Osteoblast (primary cell): ENCODE measurements around the gene LOXHD1. TPM values are rescaled to one million over a fixed set of nuclear protein-coding genes. Genes with fewer than 3 reads are reported as not detected.

Source experiments
- DNase-seq: peaks from one replicate; pipeline ENCODE4 v3.0.0; 2011; ENCODE audit warnings: low spot score, mixed read lengths; ENCODE audit not compliant: insufficient read length; ENCODE audit errors: missing footprints
- H2AFZ ChIP-seq: 2 replicates; pipeline ENCODE4 v1.6.0; 2011; ENCODE audit warnings: mild to moderate bottlenecking, low read length
- H3K27ac ChIP-seq: 2 replicates; pipeline ENCODE4 v1.5.1; 2011; ENCODE audit warnings: mild to moderate bottlenecking, low read depth, low read length, moderate library complexity
- H3K27me3 ChIP-seq: 2 replicates; pipeline ENCODE4 v1.6.0; 2012; ENCODE audit warnings: mild to moderate bottlenecking, control low read depth, inconsistent platforms, low read length, moderate library complexity; ENCODE audit not compliant: insufficient read depth
- H3K36me3 ChIP-seq: 2 replicates; pipeline ENCODE4 v1.5.1; 2011; ENCODE audit warnings: mild to moderate bottlenecking, low read length, control low read depth, moderate library complexity; ENCODE audit not compliant: insufficient read depth
- H3K4me1 ChIP-seq: 2 replicates; pipeline ENCODE4 v1.5.1; 2011; ENCODE audit warnings: mild to moderate bottlenecking, low read length, control low read depth, moderate library complexity; ENCODE audit not compliant: insufficient read depth
- H3K4me2 ChIP-seq: 2 replicates; pipeline ENCODE4 v1.6.0; 2011; ENCODE audit warnings: mild to moderate bottlenecking, low read length; ENCODE audit not compliant: insufficient read depth
- H3K4me3 ChIP-seq: fragments of 200-600 bp; sonication (generic); 3 replicates; pipeline ENCODE4 v1.5.1; 2012; ENCODE audit warnings: mild to moderate bottlenecking, low read length, inconsistent platforms; ENCODE audit not compliant: insufficient read depth
- H3K79me2 ChIP-seq: 2 replicates; pipeline ENCODE4 v1.6.0; 2012; ENCODE audit warnings: mild to moderate bottlenecking, low read length, control low read depth, inconsistent platforms; ENCODE audit not compliant: insufficient read depth
- H3K9me3 ChIP-seq: 2 replicates; pipeline ENCODE4 v1.5.1; 2011; ENCODE audit warnings: low read depth, low read length, control low read depth
- H4K20me1 ChIP-seq: 2 replicates; pipeline ENCODE4 v1.6.0; 2012; ENCODE audit warnings: mild to moderate bottlenecking, low read length, control low read depth; ENCODE audit not compliant: insufficient read depth
- CTCF ChIP-seq: IDR thresholded peaks from 2 replicates; pipeline ENCODE4 v1.5.1; 2011; ENCODE audit warnings: mild to moderate bottlenecking, low read depth, low read length, moderate library complexity; ENCODE audit errors: extremely low read depth
- total RNA-seq: library from RNA; depleted of rRNA; stranded (reverse); fragments of >200 nt; gene quantifications from 2 replicates; pipeline ENCODE4 v1.2.3, GENCODE V29; 2012

LOXHD1 gene
- total RNA-seq, 1 donor = not detected

GRCh38 chr18:46577546-46577945 lies 79.5 kb downstream of the LOXHD1 start:
- Histone ChIP-seq H3K36me3 (no peaks in the 10 kb centered on the region), H3K4me3 (no peak overlapping the region), H2AFZ (no peak overlapping the region), H3K27me3 (no peaks in the 10 kb centered on the region), H3K9me3 (peaks cover 2% of the 10 kb centered on the region), H3K79me2 (no peaks in the 10 kb centered on the region), H4K20me1 (no peaks in the 10 kb centered on the region), H3K4me2 (no peak overlapping the region), H3K27ac (no peak overlapping the region), H3K4me1 (no peaks in the 10 kb centered on the region)
- no peak for TF ChIP-seq CTCF
- DNase-seq = no peak

- H2AFZ ChIP-seq = no peak overlapping the region
- H3K4me2 ChIP-seq = no peak overlapping the region
- no peaks in the 10 kb centered on the region for H4K20me1 ChIP-seq
- no peaks in the 10 kb centered on the region for H3K4me1 ChIP-seq
- no peak for DNase-seq
- no peaks in the 10 kb centered on the region for H3K27me3 ChIP-seq
- no peak overlapping the region for H3K27ac ChIP-seq
- H3K36me3 ChIP-seq = no peaks in the 10 kb centered on the region
- TF ChIP-seq CTCF = no peak
- no peaks in the 10 kb centered on the region for H3K79me2 ChIP-seq
- H3K4me3 ChIP-seq = no peak overlapping the region
- H3K9me3 ChIP-seq = peaks cover 2% of the 10 kb centered on the region
These were observed 81.2 kb downstream of the LOXHD1 start for GRCh38 chr18:46575851-46576250.

GRCh38 chr18:46574743-46575115 lies 82.3 kb downstream of the LOXHD1 start:
- no peaks in the 10 kb centered on the region for H3K9me3 ChIP-seq
- no peak for TF ChIP-seq CTCF

GRCh38 chr18:46574000-46574742 lies 82.8 kb downstream of the LOXHD1 start:
- H3K36me3 ChIP-seq = no peaks in the 10 kb centered on the region
- DNase-seq = no peak
- H3K4me3 ChIP-seq = no peak overlapping the region
- H3K4me1 ChIP-seq = no peaks in the 10 kb centered on the region
- H3K79me2 ChIP-seq = no peaks in the 10 kb centered on the region
- no peaks in the 10 kb centered on the region for H3K9me3 ChIP-seq
- no peak overlapping the region for H3K4me2 ChIP-seq
- no peak overlapping the region for H3K27ac ChIP-seq
- H3K27me3 ChIP-seq = no peaks in the 10 kb centered on the region
- TF ChIP-seq CTCF = no peak
- H4K20me1 ChIP-seq = no peaks in the 10 kb centered on the region
- H2AFZ ChIP-seq = no peak overlapping the region

More at GRCh38 chr18:46574743-46575115, 82.3 kb downstream of the LOXHD1 start:
- no peaks in the 10 kb centered on the region for H3K27me3 ChIP-seq
- H3K4me2 ChIP-seq = no peak overlapping the region
- no peaks in the 10 kb centered on the region for H4K20me1 ChIP-seq
- H3K4me3 ChIP-seq = no peak overlapping the region
- no peak overlapping the region for H3K27ac ChIP-seq
- no peaks in the 10 kb centered on the region for H3K4me1 ChIP-seq
- H2AFZ ChIP-seq = no peak overlapping the region
- no peak for DNase-seq
- H3K79me2 ChIP-seq = no peaks in the 10 kb centered on the region
- H3K36me3 ChIP-seq = no peaks in the 10 kb centered on the region
